RWPE1 (cell line): ENCODE measurements around the gene PLN.
A peak's percentile ranks its signal among the peaks of the same experiment; 100 is the strongest.

Source experiments
- CTCF ChIA-PET: fragments of 350-600 bp; sonication (Branson Sonifier 250); formaldehyde crosslinking; extraction: SDS; loops from one replicate; lab custom pipeline; 2021; lab: Yijun Ruan, JAX
- POLR2A ChIA-PET: fragments of 400-600 bp; formaldehyde crosslinking; extraction: SDS; loops from one replicate; lab custom pipeline; 2020; ENCODE audit warnings: antibody characterized with exemption; ENCODE audit not compliant: low non-redundant PET; lab: Yijun Ruan, JAX
- DNase-seq: peaks from one replicate; pipeline ENCODE4 v3.0.0; 2012; ENCODE audit warnings: low spot score
- H3K27ac ChIP-seq: fragments of 450-650 bp; 2 replicates; pipeline ENCODE4 v1.5.1; 2017
- TF ChIP-seq, protein P1 (sequence below): fragments of 450-650 bp; conservative IDR thresholded peaks from 2 replicates; pipeline ENCODE4 v1.5.1; 2017; ENCODE audit warnings: low read depth, mild to moderate bottlenecking

PLN gene

GRCh38 chr6:118558464-118559217, 10.5 kb downstream of the PLN start:
- no peak for DNase-seq
- H3K27ac ChIP-seq = no peak overlapping the region
- ChIA-PET POLR2A (no interaction called here), CTCF (no interaction called here)
- TF ChIP-seq, protein P1, sequence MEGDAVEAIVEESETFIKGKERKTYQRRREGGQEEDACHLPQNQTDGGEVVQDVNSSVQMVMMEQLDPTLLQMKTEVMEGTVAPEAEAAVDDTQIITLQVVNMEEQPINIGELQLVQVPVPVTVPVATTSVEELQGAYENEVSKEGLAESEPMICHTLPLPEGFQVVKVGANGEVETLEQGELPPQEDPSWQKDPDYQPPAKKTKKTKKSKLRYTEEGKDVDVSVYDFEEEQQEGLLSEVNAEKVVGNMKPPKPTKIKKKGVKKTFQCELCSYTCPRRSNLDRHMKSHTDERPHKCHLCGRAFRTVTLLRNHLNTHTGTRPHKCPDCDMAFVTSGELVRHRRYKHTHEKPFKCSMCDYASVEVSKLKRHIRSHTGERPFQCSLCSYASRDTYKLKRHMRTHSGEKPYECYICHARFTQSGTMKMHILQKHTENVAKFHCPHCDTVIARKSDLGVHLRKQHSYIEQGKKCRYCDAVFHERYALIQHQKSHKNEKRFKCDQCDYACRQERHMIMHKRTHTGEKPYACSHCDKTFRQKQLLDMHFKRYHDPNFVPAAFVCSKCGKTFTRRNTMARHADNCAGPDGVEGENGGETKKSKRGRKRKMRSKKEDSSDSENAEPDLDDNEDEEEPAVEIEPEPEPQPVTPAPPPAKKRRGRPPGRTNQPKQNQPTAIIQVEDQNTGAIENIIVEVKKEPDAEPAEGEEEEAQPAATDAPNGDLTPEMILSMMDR = no peak

GRCh38 chr6:118559659-118560058, 11.6 kb downstream of the PLN start:
- TF ChIP-seq, protein P1 = no peak
- no peak overlapping the region for H3K27ac ChIP-seq
- POLR2A ChIA-PET = no interaction called here
- no peak for DNase-seq
- CTCF ChIA-PET = interaction anchor here (0.7 kb wide), 2 partner anchors 56 to 1317 kb away, joined by 3 read pairs; no protein-coding TSS in a partner anchor

- CTCF ChIA-PET = no interaction called here
- no peak overlapping the region for H3K27ac ChIP-seq
- TF ChIP-seq, protein P1 = no peak
- POLR2A ChIA-PET = no interaction called here
- no peak for DNase-seq
These were observed 14.2 kb downstream of the PLN start for GRCh38 chr6:118562248-118562647.

DNA sequence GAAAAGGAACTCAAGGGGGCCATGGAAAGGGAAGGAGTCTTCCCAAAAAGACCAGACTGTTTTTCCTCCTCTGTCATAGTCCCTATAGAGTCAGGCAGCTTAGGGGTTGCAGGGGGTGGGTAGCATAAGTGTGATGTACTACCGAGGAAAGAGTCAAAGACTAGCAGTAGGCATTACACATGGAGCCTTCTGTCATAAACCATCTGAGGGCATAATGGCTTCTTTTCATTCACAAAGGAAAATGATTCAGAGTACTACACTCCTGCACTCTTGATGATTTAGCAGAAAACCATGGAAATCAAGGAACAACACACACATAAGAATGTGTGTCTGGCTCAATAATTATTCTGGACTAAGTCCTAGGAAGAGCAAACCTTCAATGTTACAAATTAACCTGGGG, 14.9 kb downstream of the PLN start:
- ChIA-PET CTCF (interaction anchor here (0.6 kb wide), 2 partner anchors 187 to 621 kb away, joined by 3 to 4 read pairs; no protein-coding TSS in a partner anchor), POLR2A (no interaction called here)
- no peak for DNase-seq
- no peak overlapping the region for H3K27ac ChIP-seq
- TF ChIP-seq, protein P1 = no peak

DNA sequence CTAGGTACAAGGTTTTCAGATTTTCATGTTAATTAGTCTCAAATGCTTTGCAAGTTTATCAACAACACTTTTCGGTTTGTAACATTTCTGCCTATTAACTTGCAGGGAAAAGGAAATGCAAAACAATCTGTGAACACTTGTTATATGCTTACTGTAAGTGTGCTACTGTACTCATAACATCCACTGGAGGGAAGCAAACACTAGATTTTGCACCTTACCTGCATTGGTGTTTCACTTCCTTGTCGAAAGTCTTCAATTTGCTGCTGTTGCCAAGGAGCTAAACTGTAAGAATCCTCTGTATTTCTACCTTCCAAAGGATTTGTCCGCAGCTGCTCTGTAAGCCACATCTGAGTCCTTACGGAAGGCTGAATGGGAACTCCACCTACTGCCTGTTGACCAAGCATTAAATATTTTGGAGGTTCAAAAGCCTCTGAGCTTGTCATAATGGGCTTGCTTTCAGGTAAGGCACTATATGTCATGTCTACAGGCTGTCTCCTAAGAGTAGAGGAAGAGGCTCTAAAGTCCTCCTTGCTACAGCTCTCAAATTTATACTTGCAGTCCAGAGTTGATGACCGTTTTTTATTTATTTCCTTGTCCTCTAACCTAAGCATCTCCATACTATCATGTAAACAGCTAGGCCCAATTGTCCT, 17.3 kb downstream of the PLN start:
- H3K27ac ChIP-seq = no peak overlapping the region
- CTCF ChIA-PET = interaction anchor here (0.6 to 1.2 kb wide), 10 partner anchors 10 to 1245 kb away, joined by 3 to 5 read pairs (median 3); no protein-coding TSS in a partner anchor
- peak; percentile 36 for DNase-seq
- TF ChIP-seq, protein P1 = no peak
- POLR2A ChIA-PET = no interaction called here

DNA sequence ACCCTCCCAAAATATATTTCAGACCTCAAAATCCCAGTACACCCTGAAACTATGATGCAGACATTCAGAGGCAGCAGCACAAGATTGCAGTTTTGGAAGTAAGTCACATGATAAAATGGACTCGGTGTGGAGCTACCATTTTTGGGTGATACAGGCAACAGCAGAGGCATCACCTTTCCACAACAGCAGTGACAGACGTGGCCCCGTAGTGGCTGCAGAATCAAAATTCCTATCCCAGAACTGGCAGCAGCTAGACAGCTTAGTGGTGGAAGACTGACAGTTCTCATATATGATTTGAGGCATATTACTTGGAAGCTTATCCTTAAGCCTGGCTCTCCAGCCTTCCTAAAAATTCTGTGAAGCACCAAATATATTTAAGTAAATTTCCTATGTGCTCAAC, 19.9 kb downstream of the PLN start:
- DNase-seq = no peak
- ChIA-PET CTCF (interaction anchor here (1.1 kb wide), 1 partner anchor 13 kb away, joined by 3 read pairs; no protein-coding TSS in a partner anchor), POLR2A (no interaction called here)
- no peak overlapping the region for H3K27ac ChIP-seq
- TF ChIP-seq, protein P1 = no peak
